ENCODE results near the gene CYP1B1. TPM values are rescaled to one million over a fixed set of nuclear protein-coding genes. Genes with fewer than 3 reads are reported as not detected.
A peak's percentile ranks its signal among the peaks of the same experiment; 100 is the strongest.
"Not testable (repeated sequence)": the region's sequence is repeated elsewhere in the genome, so short reads cannot be mapped to it uniquely, and the experiment has no call there.

Gene CYP1B1
- total and polyA plus RNA-seq, 9 donors = 5.4 to 34.5 (median 12.5) TPM

DNA sequence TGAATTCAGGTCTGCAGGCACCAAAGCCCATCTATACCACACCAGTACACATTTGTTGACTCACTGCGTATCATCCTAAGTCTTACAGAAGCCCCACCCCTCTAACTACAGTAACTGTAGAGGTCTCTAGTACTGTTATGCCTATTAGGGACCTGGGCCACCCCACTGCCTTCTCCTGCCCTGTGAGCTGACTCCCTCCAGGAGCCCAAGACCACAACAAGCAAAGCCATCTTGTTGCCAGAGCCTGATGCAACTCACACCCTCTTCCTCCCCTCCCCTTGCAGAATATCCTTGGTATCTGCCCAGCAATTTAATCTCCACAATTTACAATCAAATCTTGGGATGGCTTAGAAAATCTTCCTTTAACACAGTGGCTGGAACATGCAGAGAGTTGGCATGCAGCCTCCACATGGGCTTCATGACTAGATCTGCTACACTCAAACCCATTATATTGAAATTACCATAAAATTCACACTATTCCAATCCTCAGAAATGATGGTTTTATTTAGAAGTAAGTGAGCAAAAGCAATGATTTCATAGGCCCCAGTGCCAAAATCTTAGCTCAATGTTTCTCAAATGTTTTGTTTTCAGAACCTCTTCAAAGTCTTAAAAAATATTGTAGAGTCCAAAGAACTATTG, 17.7 kb upstream of the CYP1B1 start:
- WGBS, 3 donors = 84 to 100% (median 92%) methylated on average over 1 of the region's 1 CpG
- intact Hi-C loops (cut with DNase I) = no loop called here
- H3K4me1 ChIP-seq (ENCODE audit: insufficient read depth) = peaks cover 7% of the 10 kb centered on the region
- no peaks in the 10 kb centered on the region for H3K27me3 ChIP-seq
- H3K9me3 ChIP-seq = no peaks in the 10 kb centered on the region
- no peaks in the 10 kb centered on the region for H3K36me3 ChIP-seq
- no peak overlapping the region for H3K4me3 ChIP-seq
- no peak for DNase-seq
- TF ChIP-seq POLR2A (IDR thresholded peaks at IDR 0.05) (no peak), EP300 (IDR thresholded peaks at IDR 0.05) (no peak), CTCF (IDR thresholded peaks at IDR 0.05) (no peak)
- peak overlapping the region in 1 of 2 donors; percentile 27 for H3K27ac ChIP-seq

DNA sequence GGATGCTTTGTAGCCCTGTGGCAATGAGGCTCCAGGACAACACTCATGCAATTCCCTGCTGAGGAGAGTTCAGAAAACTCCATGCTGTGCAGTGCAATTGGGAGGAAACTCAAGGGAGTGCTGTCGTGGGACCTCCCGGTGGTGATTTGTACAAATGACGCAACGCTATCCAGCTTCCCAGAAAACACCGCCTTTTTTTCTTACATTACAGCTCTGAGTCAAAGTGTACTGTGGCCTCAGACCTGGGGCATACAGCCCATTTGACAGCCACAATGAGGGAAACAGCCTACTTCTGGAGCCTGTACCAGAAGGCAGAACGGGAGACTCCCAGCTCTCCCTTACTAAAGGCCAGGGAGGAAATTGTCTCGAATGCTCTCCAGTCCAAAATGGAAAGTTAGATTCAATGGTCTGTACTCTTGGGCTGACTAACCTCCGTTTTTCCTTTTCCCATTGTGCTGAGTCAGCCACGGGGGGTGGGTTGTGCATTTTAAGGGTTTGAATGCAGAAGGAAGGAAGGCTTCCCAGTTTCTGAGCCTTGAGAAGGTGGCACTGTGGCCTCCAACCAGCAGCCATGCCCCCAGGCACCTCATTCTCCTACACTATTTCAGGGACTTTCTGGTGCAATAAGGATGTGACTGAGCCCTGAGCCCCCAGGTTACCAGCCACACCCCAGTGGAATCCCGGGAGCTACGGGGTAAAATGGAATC, 16.4 kb upstream of the CYP1B1 start:
- no peaks in the 10 kb centered on the region for H3K36me3 ChIP-seq
- H3K4me3 ChIP-seq = no peak overlapping the region
- no peaks in the 10 kb centered on the region for H3K9me3 ChIP-seq
- H3K27me3 ChIP-seq = no peaks in the 10 kb centered on the region
- no peak for TF ChIP-seq POLR2A (IDR thresholded peaks at IDR 0.05)
- peak; percentile 38 for TF ChIP-seq EP300 (IDR thresholded peaks at IDR 0.05)
- peaks cover 7% of the 10 kb centered on the region for H3K4me1 ChIP-seq (ENCODE audit: insufficient read depth)
- H3K27ac ChIP-seq = peak overlapping the region in 1 of 2 donors; percentile 27
- intact Hi-C loops (cut with DNase I) = no loop called here
- peak in 2 of 5 donors; percentile 54 to 70 for DNase-seq
- WGBS, 3 donors = 42 to 78% (median 71%) methylated on average over 11 of the region's 11 CpGs

DNA sequence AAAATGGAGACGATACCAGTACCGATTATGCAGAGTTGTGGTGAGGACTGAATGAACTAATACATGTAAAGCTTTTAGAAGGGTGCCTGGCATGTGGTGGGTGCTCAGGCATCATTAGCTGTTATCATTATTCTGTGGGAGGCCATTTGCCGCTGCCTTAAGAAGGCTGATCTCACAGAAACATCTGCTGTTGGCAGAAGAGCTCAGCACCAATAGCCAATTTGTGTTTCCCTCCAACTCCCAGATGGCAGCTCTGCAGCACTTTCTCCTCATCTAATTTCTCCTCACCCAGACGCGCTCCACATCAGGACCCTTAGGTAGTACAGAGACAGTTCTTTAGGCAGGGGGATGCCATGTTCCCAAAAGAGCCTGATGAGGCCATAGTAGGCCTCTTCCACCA, 15.8 kb upstream of the CYP1B1 start:
- Histone ChIP-seq H3K27ac (no peak overlapping the region), H3K9me3 (no peaks in the 10 kb centered on the region), H3K36me3 (no peaks in the 10 kb centered on the region), H3K4me3 (no peak overlapping the region), H3K4me1 (ENCODE audit: insufficient read depth) (peaks cover 7% of the 10 kb centered on the region), H3K27me3 (no peaks in the 10 kb centered on the region)
- TF ChIP-seq POLR2A (IDR thresholded peaks at IDR 0.05) (no peak), EP300 (IDR thresholded peaks at IDR 0.05) (no peak), CTCF (IDR thresholded peaks at IDR 0.05) (no peak)
- intact Hi-C loops (cut with DNase I) = no loop called here
- DNase-seq = no peak
- 89 to 90% (median 89%) methylated on average over 5 of the region's 5 CpGs for WGBS, 3 donors

DNA sequence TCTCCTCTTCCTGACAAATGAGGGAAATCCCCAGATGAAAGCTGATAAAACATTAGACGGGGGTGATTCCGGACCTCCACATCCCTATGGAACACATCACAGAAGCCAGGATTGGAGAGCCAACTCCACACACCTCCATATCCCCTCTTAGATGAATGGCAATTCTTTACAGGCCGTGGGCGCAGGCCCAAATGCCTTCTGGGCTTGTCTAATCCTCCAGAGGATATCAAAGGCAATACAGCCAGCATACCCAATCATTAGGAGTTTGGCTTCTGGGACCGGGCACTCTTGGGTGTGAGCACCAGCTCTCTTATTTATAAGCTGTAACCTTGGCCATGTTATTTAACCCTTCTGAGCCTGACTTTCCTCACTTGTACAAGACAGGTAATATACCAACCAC, 15.0 kb upstream of the CYP1B1 start:
- WGBS, 3 donors = 77 to 88% (median 82%) methylated on average over 5 of the region's 5 CpGs
- H3K9me3 ChIP-seq = no peaks in the 10 kb centered on the region
- DNase-seq = no peak
- no peak overlapping the region for H3K27ac ChIP-seq
- intact Hi-C loops (cut with DNase I) = no loop called here
- peaks cover 5% of the 10 kb centered on the region for H3K4me1 ChIP-seq (ENCODE audit: insufficient read depth)
- H3K4me3 ChIP-seq = no peak overlapping the region
- TF ChIP-seq EP300 (IDR thresholded peaks at IDR 0.05) = no peak
- TF ChIP-seq CTCF (IDR thresholded peaks at IDR 0.05) = no peak
- TF ChIP-seq POLR2A (IDR thresholded peaks at IDR 0.05) = no peak
- H3K27me3 ChIP-seq = no peaks in the 10 kb centered on the region
- H3K36me3 ChIP-seq = no peaks in the 10 kb centered on the region

GRCh38 chr2:38090212-38090611, 14.3 kb upstream of the CYP1B1 start:
- H3K9me3 ChIP-seq; H3K27ac ChIP-seq; DNase-seq; H3K4me1 ChIP-seq (ENCODE audit: insufficient read depth); intact Hi-C loops (cut with DNase I); H3K36me3 ChIP-seq; H3K27me3 ChIP-seq; H3K4me3 ChIP-seq: not testable (repeated sequence)
- 92 to 93% (median 92%) methylated on average over 6 of the region's 6 CpGs for WGBS, 3 donors

GRCh38 chr2:38085998-38086698, 10.2 kb upstream of the CYP1B1 start:
- H3K27me3 ChIP-seq; H3K27ac ChIP-seq; DNase-seq; H3K9me3 ChIP-seq; H3K36me3 ChIP-seq; intact Hi-C loops (cut with DNase I); H3K4me3 ChIP-seq; H3K4me1 ChIP-seq (ENCODE audit: insufficient read depth): not testable (repeated sequence)
- 95% methylated on average over 10 of the region's 10 CpGs for WGBS, 3 donors

GRCh38 chr2:38084556-38084955, 8.6 kb upstream of the CYP1B1 start:
- H3K4me3 ChIP-seq; H3K9me3 ChIP-seq; H3K27me3 ChIP-seq; H3K4me1 ChIP-seq (ENCODE audit: insufficient read depth); H3K36me3 ChIP-seq; intact Hi-C loops (cut with DNase I); DNase-seq; H3K27ac ChIP-seq: not testable (repeated sequence)
- 85 to 89% (median 86%) methylated on average over 8 of the region's 8 CpGs for WGBS, 3 donors

- H3K27ac ChIP-seq; H3K4me3 ChIP-seq; H3K4me1 ChIP-seq (ENCODE audit: insufficient read depth); H3K36me3 ChIP-seq; DNase-seq; H3K27me3 ChIP-seq; H3K9me3 ChIP-seq; intact Hi-C loops (cut with DNase I): not testable (repeated sequence)
- WGBS, 3 donors = 92 to 99% (median 92%) methylated on average over 9 of the region's 9 CpGs
Measured at GRCh38 chr2:38082727-38083126, 6.8 kb upstream of the CYP1B1 start.

Measured in ovary (tissue), 9 donors.